Measurements from ENCODE around the gene MROH2A. TPM values are rescaled to one million over a fixed set of nuclear protein-coding genes. Genes with fewer than 3 reads are reported as not detected.
"Not testable (repeated sequence)": the region's sequence is repeated elsewhere in the genome, so short reads cannot be mapped to it uniquely, and the experiment has no call there.

MROH2A gene
- polyA plus RNA-seq, 10 donors, result 0.18 TPM; not detected in 9

DNA sequence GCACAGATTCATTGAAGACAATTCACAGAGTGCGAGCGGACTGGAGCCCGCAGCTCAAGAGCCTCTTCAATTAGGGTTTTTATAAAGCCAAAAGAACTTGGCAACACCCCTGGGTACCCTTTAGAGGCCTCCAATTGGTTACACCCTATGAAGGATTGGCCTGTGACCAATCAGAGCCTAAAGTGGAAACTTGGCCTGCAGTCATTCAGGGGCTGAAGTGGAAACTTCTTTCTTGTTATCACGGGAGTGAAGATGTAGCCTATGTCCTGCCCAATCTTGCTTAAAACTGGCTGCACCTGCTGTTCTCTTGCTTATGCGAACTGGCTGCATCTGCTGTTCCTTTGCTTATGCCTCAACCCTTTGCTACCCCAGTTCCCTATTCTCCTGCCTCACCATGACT lies 78.1 kb downstream of the MROH2A start:
- no peak for DNase-seq

DNA sequence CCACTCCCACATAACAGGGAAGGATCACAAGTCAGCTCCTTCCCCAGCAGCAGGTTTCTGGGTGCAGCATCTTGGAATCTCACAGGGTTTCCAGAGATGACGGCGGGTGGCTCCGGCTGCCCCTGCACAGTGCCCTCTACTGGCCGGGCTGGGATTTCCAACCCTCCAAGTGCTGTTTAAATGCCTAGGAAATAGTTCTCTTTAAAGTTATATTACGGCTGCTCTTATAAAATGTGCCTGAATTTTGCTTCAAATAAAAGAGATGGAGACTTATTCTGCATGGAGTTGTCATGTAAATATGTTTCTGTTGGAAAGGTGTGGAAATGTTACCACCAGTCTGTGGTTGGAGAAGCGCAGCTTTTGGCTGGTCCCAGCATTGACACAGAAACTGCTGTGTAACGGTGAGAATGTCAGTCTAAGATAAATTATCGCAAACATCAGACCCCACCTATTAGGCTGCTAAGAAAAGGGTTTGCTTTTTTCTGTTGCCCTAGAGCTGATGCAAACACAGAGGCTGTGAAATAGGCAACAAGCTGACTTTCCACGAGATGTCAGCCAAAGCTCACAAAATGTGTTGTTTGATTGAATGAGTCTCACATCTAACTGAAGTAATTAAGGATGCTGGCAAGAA lies 79.5 kb downstream of the MROH2A start:
- no peak for DNase-seq

DNA sequence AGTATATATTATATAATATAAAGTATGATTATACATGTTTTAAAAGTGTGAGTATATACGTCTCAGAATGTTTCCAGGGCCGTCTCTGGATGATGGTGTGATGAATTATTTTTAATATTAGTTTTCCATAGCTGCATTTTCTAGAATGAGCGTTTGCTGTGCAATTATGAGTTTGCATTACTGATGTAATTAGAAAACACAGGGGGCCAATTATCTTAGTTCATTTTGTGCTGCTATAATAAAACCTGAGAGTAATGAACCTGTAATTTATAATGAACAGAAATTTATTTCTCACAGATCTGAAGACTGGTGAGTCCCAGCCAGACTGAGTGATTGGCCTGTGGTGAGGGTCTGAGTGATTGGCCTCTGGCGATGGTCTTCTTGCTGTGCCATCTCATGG lies 80.2 kb downstream of the MROH2A start:
- no peak for DNase-seq

DNA sequence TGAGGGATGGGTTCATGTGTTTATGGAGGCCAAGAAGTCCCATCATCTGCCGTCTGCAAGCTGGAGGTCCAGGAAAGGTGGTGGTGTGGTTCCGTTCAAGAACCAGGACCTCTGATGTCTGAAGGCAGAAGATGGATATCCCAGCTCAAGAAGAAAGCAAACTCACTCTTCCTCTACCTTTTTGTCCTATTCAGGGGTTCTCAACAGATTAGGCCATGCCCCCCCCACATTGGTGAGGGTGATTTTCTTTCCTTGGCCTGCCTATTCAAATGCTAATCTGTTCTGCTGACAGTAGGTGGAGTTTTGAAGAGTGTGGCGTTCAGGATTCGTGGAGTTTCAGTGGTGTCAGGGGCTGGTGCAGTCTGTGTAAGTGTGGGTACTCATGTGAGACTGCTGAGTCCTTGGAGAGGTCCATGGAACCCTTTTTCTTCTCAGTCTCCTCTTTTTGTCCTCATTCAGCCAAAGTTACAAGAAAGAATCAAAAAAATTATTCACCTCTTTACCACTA lies 84.2 kb downstream of the MROH2A start:
- DNase-seq, result no peak

DNA sequence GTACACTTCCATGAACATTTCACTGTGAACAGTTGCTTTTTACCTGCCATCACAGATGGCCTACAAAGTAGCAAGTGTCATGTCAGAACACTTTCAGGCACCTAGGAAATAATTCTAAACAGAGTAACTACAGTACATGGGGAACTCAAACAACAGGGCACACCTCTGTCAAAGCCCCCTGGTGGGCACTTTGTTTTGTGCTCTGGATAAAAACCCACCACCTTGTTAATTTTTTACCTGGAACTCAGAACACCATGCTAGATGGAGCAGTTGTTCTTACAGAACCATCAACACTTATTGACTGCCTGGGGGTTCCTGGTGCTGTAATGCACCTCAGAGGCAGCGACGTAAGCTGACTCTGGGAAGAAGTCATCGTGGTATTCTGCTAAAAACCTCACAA lies 87.7 kb downstream of the MROH2A start:
- no peak for DNase-seq

DNA sequence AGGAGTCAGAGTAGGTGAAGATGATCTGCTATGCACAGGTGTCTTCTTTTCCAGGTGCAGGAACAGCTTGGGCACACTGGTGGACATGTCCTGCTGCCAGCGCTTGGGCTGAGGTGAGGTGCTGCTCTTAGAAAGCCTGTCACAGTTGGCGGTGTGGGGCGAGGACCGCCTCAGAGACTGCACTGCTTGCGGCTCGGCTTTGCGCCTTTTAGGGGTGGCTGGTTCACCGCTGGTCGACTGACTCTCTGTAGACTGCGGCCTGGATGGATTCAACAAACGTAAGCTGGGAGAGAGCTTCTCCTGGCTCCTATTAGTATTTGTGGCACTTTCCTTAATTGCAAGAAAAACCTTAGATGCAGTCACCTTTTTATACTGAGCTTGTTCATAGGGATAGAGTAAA lies 88.3 kb downstream of the MROH2A start:
- no peak for DNase-seq

DNA sequence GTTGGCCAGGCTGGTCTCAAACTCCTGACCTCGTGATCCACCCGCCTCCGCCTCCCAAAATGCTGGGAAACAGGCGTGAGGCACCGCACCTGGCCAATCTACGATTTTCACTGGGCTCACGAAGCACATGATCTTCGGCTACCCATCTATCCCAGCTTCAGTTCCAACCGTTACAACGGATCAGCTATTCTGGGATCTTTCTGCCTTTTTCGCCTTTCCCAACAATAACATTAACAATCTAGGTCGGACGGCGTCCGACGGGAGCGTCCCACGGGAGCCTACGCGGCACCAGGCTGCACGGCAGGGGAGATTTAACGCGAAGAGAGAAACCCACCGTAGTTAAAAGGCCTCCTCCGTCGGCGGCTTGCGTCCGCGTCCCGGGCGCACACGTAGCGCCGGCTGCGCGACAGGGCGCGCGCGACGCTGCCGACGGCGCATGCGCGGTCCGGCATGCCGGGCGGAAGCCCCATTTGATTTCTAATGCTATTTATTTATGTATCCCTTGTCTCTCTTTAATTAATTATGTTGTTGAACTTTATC lies 89.9 kb downstream of the MROH2A start, which contains the start of gene MSL3B:
MSL3B (minus strand) TSS at position 394 of the 540 bp plus-strand sequence.
- DNase-seq, result peak; percentile 41 to 76 (median 56)

DNA sequence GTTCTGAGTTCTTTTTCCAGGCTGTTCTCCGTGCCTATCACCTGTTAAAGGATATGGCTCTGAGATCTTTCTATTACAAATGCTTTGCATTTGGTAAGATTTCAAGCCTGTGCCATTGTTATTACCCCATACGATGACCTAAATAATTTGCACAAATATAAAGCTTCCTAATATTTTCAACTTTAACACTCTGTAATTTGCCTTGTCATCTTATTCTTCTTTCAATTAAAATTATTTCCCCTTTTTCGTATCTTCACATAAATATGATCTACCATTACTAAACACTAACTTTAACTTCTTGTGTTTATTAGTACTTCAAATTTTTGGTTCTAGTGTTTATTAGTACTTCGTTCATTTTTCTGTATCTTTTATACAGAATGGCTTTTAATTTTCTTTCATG lies 93.3 kb downstream of the MROH2A start:
- no peak for DNase-seq

DNA sequence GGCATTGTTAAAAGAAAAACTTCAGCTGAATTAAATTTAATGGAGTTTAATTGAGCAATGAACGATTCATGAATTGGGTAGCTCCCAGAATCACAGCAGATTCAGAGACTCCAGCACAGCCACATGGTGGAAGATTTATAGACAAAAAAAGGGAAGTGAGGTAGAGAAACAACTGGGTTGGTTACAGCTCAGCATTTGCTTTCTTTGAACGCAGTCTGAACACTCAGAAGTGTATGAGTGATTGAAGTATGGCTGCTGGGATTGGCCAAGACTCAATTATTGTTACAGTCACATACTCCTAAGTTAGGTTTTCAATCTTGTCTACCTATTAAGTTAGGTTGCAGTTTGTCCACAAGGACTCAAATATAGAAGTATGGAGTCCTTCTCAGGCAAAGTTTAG lies 94.0 kb downstream of the MROH2A start:
- not testable (repeated sequence) for DNase-seq

DNA sequence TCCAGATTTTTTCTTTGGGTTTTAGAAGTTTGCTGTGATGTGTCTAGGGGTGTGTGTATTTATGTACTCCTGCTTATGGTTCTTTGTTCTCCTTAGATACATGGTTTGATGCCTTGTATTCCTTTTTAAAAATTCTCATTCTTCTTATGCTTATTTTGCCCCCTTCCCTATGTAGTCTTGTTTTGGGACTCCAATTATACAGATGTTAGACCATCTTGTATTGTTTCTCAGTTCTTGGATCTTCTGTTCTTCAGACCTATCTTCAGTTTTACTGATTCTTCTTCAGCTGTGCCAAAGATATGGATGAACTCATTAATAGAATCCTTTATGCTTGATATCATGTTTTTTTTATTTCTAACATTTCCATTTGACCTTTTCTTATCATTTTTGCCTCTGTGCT lies 104.2 kb downstream of the MROH2A start:
- no peak for DNase-seq

Other genes starting within 250 kb of the MROH2A start
- gene USP40, start 211.5 kb upstream of the MROH2A start, polyA plus RNA-seq (ENCODE audit: insufficient read length in 10 of 10), result 10 to 100 TPM; 17.3 to 39.0 (median 22.3) TPM
- gene UGT1A8, start 160.7 kb upstream of the MROH2A start, polyA plus RNA-seq (ENCODE audit: insufficient read length in 10 of 10), result not detected
- gene UGT1A10, start 141.9 kb upstream of the MROH2A start, polyA plus RNA-seq (ENCODE audit: insufficient read length in 10 of 10), result not detected
- not detected for gene UGT1A9, start 106.4 kb upstream of the MROH2A start, polyA plus RNA-seq (ENCODE audit: insufficient read length in 10 of 10)
- gene UGT1A7, start 96.4 kb upstream of the MROH2A start, polyA plus RNA-seq (ENCODE audit: insufficient read length in 10 of 10), result not detected
- gene UGT1A6, start 85.4 kb upstream of the MROH2A start, polyA plus RNA-seq (ENCODE audit: insufficient read length in 10 of 10), result under 1 TPM in 1 of 10 donors, not detected in 9; 0.26 TPM
- gene UGT1A5, start 65.4 kb upstream of the MROH2A start, polyA plus RNA-seq (ENCODE audit: insufficient read length in 10 of 10), result not detected
- gene UGT1A4, start 59.6 kb upstream of the MROH2A start, polyA plus RNA-seq (ENCODE audit: insufficient read length in 10 of 10), result not detected
- gene UGT1A3, start 49.3 kb upstream of the MROH2A start, polyA plus RNA-seq (ENCODE audit: insufficient read length in 10 of 10), result not detected
- gene UGT1A1, start 18.1 kb upstream of the MROH2A start, polyA plus RNA-seq (ENCODE audit: insufficient read length in 10 of 10), result under 1 TPM in 5 of 10 donors, not detected in 5; 0.04 to 0.12 (median 0.05) TPM
- gene HJURP, start 76.2 kb downstream of the MROH2A start, polyA plus RNA-seq (ENCODE audit: insufficient read length in 10 of 10), result 10 to 100 TPM in 6 of 10 donors, 1 to 10 TPM in 4; 9.2 to 16.1 (median 10.5) TPM
- gene TRPM8, start 139.0 kb downstream of the MROH2A start, polyA plus RNA-seq (ENCODE audit: insufficient read length in 10 of 10), result under 1 TPM in 3 of 10 donors, not detected in 7; 0.13 to 0.26 (median 0.21) TPM